A549 (cell line): ENCODE data around the gene ASNSD1.

Source experiments
- CHD4 ChIP-seq: fragments of 200-600 bp; sonication (generic); IDR thresholded peaks from 2 replicates; pipeline ENCODE4 v1.6.1; 2016; ENCODE audit warnings: antibody characterized with exemption, mild to moderate bottlenecking, borderline replicate concordance
- CTCF ChIP-seq: fragments of >200 bp; sonication (Bioruptor Twin); formaldehyde crosslinking; IDR thresholded peaks from 3 replicates; pipeline ENCODE4 v1.5.1; 2016
- RFX5 ChIP-seq: fragments of 450-650 bp; IDR thresholded peaks from 2 replicates; pipeline ENCODE4 v1.7.1; 2014; ENCODE audit warnings: antibody characterized with exemption, mild to moderate bottlenecking, moderate library complexity
- TFCP2L1 ChIP-seq: fragments of 250-450 bp; sonication (Bioruptor Pico); IDR thresholded peaks from 2 replicates; pipeline ENCODE4 v1.5.0; 2021; ENCODE audit warnings: mild to moderate bottlenecking

GRCh38 chr2:189621781-189622180, 39.5 kb upstream of the ASNSD1 start:
- TF ChIP-seq CTCF (no peak), TFCP2L1 (CRISPR knock-in tag) (no peak), RFX5 (no peak), CHD4 (no peak)
